22Rv1 (cell line): ENCODE data around the gene MET.

ENCODE experiments used
- H3K27ac ChIP-seq: fragments of 450-650 bp; 2 replicates; pipeline ENCODE4 v1.5.1; 2017
- CTCF ChIP-seq: fragments of 450-650 bp; IDR thresholded peaks from 2 replicates; pipeline ENCODE4 v1.5.1; 2017; ENCODE audit warnings: mild to moderate bottlenecking
- ZFX ChIP-seq: fragments of 450-650 bp; IDR thresholded peaks from 2 replicates; pipeline ENCODE4 v1.6.1; 2017; ENCODE audit warnings: antibody characterized with exemption, borderline replicate concordance

MET gene

GRCh38 chr7:116674508-116675173 lies 2.6 kb downstream of the MET start:
- no peak overlapping the region for H3K27ac ChIP-seq
- TF ChIP-seq ZFX = no peak
- no peak for TF ChIP-seq CTCF

GRCh38 chr7:116675812-116676355 lies 3.9 kb downstream of the MET start:
- H3K27ac ChIP-seq = no peak overlapping the region
- no peak for TF ChIP-seq CTCF
- no peak for TF ChIP-seq ZFX

GRCh38 chr7:116678780-116679179 lies 6.8 kb downstream of the MET start:
- H3K27ac ChIP-seq = no peak overlapping the region
- TF ChIP-seq ZFX (no peak), CTCF (no peak)

- H3K27ac ChIP-seq = no peak overlapping the region
- TF ChIP-seq CTCF = no peak
- no peak for TF ChIP-seq ZFX
Measured at GRCh38 chr7:116679500-116679899, 7.5 kb downstream of the MET start.

- TF ChIP-seq CTCF = no peak
- TF ChIP-seq ZFX = no peak
- H3K27ac ChIP-seq = no peak overlapping the region
Measured at GRCh38 chr7:116683786-116684185, 11.8 kb downstream of the MET start.

GRCh38 chr7:116686033-116686432 lies 14.0 kb downstream of the MET start:
- H3K27ac ChIP-seq = no peak overlapping the region
- TF ChIP-seq ZFX (no peak), CTCF (no peak)

GRCh38 chr7:116686812-116687419 lies 14.9 kb downstream of the MET start:
- H3K27ac ChIP-seq = no peak overlapping the region
- TF ChIP-seq CTCF = no peak
- TF ChIP-seq ZFX = no peak
